ENCODE data around the gene FAM83F.

The FAM83F gene

GRCh38 chr22:39995393-39996252 is 869 bp downstream of the FAM83F start:
- no peak for DNase-seq

- no peak for DNase-seq
Measured at GRCh38 chr22:39996732-39997131, 2.0 kb downstream of the FAM83F start.

DNA sequence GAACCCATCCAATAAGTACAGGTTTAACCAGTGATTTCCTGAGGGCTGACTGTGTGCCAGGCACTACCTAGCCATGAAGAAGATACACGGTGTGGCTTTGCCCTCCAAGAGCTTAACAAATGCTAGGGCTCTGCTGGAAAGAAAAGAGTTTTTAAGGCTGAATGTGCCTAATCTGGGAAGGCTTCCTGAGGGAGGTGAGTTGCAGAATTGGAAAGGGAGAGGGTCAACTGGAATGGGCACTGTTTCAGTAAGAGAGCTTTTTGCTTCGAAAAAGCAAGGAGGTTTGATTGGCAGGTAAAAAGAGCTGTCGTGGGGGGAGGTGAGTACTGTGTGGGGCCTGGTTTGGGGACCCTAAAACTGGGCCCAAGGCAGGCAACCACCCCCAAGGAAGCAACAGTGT is 2.7 kb downstream of the FAM83F start:
- DNase-seq = no peak

DNA sequence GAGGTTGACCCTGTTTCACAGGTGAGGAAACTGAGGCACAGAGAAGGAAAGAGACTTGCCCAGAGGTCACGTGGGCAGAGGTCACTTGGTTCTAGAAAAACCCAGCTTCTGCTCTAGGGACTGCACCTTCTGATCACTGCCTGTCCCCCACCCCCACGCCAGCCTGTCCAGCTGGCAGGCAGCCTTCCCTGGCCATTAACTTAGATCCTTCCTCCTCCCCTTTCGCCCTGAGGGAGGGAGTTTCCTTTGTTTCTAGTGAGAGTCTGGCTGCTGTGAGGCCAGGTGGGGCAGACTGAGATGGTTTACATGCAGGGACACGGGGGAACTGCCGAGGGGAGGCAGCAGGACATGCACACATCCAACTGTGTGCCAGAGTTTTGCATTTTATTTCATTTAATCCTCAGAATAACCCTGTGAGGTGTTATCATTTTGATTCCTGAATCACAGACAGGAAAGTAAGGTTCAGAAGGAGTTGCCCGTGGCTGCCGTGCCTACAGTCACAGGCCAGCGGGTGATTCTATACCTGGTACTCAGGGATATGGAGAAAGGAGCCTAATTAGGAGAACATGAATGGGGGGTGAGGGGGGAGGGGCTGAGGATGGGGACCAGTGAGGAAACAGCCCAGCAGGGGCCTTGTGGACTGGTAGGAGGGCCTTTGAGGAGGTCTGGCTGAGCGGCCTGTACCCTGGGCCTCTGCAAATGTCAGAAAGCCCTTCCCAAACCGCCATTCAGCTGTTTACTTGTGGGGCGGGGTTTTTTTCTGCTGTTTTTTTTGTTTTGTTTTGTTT is 3.4 kb downstream of the FAM83F start:
- no peak for DNase-seq

- no peak for DNase-seq
Measured at GRCh38 chr22:39999144-39999757, 4.5 kb downstream of the FAM83F start.

GRCh38 chr22:40000171-40000570 is 5.4 kb downstream of the FAM83F start:
- no peak for DNase-seq

DNA sequence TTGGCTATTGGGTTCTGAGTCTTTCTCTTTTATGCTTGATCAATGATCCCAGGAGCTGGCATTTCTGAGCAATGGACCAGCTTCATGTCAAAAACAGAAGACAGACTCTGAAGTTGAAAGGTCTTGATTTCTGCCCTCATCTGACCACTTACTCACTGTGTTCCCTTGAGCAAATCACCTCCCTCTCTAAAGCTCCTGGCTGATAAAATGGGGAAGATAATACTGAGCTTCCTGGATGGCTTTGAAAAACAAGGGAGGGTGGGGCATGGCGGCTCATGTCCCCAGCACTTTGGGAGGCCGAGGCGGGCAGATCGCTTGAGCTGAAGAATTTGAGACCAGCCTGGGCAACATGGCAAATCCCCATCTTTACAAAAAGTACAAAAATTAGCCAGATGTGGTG is 6.4 kb downstream of the FAM83F start:
- no peak for DNase-seq

DNA sequence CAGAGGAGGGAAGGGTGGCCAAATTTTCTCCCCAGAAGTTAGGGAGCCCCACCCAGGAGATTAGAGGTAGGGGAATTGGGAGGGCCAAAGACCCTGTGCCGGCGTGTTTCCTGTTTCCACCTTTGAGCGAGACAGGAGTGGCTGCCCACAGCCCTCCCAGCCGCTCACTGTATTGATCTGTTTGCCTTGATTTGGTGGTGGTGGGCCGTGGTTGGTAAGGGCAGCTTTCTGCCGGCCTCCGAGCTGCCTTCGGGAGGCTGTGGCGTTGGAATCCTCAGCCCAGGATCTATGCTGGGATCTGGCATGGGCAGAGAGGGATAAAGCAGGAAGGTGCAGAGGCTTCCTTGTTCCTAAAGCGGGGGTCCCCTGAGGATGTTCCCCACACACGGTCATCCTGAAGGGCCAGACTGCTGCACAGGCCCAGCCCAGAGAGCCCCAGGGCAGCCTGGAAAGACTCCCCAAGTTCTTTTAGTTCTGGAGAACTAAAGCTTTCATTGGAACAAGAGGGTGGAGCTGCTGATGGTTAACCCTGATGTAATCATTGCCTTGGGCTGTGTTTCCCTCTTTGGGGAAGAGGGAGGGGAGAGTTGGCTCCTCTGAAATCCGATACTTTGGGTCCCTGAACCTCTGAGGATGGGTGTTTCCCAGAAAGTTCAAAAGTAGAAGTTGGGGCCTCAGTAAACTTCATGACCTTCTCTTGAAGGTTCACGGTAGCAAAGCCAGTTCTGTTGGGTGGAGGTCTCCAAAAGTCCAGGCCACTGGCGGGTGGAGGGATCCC is 7.2 kb downstream of the FAM83F start:
- no peak for DNase-seq

- DNase-seq = no peak
Measured at GRCh38 chr22:40002935-40003715, 8.4 kb downstream of the FAM83F start.

DNA sequence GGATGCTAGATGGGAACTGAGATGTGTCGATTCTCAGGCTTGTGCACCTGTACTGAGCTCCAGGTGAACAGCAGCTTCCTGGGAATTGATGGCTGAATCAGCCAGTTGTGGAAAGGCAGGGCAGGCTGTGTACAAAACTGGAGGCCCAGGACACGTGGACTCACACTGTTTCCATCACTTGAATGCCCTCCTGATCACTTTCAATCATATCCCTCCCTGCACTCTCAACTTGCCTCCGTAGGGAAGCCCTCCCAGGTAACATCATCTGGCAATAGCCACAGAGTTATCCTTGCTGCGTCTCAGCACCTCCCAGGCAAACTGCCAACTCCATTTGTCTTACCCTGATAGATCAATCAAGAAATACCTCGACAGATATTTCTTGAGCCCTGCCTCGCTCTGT is 10.1 kb downstream of the FAM83F start:
- no peak for DNase-seq

GRCh38 chr22:40006641-40007040 is 11.9 kb downstream of the FAM83F start:
- DNase-seq = no peak

DNA sequence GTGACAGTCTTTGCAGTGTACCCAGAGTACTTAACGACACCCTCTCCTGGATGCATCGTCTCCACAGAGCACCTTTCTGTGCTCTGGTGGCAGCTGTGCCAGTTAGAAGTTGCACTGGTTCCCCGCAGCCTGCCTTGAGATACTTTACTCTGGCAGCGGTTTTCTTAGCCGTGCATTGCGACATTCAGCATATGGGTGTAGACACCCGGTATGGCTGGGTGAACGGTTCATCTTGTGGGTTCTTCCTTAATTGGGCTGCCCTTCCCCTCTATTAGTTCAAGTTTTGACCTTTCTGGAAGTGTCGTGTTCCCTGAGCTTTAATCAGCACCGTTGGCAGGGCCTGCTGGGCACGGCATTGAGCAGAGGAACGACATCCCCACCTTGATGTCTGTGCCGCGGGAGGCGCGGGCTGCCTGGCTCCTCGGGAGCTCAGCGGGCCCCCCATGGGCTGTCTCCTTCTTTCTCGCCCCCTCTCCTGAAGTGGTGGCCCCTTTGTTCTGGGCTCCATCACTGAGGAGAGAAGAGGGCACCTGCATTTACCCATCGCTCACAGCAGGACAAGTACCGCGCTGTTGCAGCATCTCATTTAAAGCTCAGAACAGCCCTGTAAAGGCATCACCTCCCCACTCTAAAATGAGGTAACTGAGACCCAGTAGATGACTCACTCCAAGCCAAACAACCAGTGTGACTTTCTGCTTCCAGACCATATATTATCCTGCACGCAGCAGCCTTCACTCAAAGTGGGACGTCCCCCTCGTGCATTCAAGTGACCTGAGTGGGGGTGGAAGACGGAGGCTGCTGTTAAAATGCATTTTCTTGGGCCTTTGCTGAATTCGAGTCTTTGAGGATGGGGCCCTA is 13.3 kb downstream of the FAM83F start:
- no peak for DNase-seq

DNA sequence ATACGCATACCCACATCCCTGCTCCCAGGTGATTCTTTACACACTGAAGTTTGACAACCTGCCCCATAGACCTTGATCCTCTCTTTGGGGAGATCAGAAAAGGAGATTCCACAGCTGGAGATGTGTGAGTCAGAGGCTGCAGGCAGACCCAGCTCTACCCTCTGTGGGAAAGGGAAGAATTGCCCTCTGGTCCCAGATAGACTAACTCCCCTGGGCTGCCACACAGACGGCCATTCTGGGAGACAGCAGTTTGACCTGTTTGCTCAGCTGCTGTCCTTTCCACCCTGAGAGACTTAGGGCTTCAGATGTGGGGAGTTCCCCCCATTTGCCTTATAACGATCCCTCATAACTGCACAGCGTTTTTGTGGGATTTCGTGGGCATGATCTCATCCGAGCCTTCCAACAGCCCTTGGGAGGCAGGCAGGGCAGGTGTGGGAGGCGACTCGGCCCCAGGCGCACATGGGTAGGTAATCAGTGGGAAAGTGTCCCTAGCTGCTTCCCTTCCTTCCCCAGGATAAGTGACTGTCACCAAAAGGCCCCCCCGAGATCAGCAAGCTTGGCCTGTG is 14.1 kb downstream of the FAM83F start:
- DNase-seq = no peak

- no peak for DNase-seq
Measured at GRCh38 chr22:40009292-40009774, 14.6 kb downstream of the FAM83F start.

DNA sequence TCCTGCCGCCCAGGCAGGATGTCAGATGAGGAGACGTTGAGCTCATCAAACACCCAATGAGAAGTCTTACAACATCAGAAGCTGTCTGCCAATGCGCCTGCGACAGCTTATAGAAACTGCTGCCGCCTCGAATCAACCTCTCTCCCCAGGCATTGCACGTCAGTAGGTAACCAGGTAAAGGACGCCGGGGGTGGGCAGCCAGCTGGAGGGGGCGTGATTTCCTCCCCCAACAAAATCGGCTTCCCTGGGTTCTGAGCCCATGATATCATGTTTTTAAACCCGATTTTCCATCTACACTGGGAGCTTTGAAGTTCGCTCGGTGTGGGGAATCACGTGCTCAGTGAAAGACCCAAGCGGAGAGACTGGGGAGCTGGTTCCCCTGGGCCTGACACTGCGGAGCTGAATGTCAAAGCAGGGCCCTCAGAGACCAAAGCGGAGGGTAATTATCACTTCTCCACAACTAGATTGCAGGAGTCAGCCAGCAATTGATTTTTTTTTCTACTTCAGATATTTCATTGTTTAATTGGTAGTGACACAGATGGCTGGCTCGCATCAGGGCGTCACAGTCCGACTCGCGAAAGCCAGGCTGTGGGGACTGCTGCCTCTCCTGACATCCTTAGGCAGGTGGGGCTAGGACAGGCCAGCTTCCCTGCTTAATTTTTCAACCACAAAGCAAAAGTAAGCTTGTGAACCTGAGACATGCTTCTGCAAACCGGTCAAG is 15.4 kb downstream of the FAM83F start:
- DNase-seq = peak; percentile 16 to 19

DNA sequence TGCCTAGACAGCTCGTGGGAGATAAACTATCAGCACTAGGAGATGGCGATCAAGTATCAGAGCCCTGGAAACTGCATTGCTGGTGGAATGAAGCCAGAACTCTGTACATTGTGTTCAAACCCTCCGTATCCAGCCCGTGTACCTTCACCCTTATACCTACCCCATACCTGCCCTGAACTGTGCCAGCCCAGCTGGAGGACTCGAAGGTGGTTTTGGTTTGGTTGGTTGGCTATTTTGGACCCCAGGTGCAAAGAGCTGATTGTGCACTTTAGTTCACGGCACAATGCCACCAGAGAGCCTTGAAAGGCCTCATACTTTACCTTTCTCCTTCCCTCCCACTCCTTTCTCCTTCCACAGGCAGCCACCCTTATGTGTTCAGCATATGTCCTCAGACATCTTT is 16.0 kb downstream of the FAM83F start:
- DNase-seq = no peak

DNA sequence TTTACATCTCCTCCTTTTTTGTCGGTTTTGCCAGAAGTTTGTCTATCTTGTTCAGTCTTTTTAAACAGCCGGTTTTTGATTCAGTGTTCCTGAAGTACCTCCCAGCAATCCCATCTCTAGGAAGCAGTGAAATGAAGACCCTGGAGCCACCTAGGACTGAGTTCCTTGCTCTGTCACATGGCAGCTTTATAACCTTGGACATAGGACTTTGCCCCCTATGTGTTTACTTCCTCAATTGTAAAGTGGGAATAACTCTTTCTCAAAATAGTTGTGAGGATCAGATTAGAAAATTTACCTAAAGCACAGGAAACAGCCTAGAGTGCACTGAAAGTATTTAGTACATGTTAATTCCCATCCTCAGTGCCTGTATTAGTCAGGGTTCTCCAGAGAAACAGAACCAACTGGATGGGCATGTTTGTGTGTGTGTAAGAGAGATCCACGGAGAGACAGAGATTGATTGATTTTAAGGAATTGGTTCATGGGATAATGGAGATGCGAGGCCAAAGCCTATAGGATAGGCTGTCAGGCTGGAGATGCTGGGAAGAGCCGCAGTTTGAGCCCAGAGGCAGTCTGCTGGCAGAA is 20.0 kb downstream of the FAM83F start:
- DNase-seq = no peak

- DNase-seq = no peak
Measured at GRCh38 chr22:40015358-40015976, 20.7 kb downstream of the FAM83F start.

- no peak for DNase-seq
Measured at GRCh38 chr22:40018051-40018450, 23.3 kb downstream of the FAM83F start.

All from activated CD4-positive, alpha-beta T cell treated with anti-CD3 and anti-CD28 coated beads, Interleukin-2, amount 50 U/mL, for 48 hours (primary cell).